Bronchial epithelial cell (primary cell): ENCODE data around the gene ARHGAP10. TPM values are rescaled to one million over a fixed set of nuclear protein-coding genes. Genes with fewer than 3 reads are reported as not detected.
"Not testable (repeated sequence)": the region's sequence is repeated elsewhere in the genome, so short reads cannot be mapped to it uniquely, and the experiment has no call there.

ENCODE experiments used
- DNase-seq: peaks from one replicate; pipeline ENCODE4 v3.0.0-alpha.2; 2010; ENCODE audit warnings: low read depth
- FAIRE-seq: peaks from 2 replicates; lab custom pipeline; 2011; peaks lifted over from hg19 to GRCh38; lab: Jason Lieb, UNC
- H3K27me3 ChIP-seq: 2 replicates; pipeline ENCODE4 v1.5.1; 2011; ENCODE audit warnings: low read length; ENCODE audit not compliant: control insufficient read depth, insufficient read depth
- H3K36me3 ChIP-seq: 2 replicates; pipeline ENCODE4 v1.5.1; 2011; ENCODE audit warnings: low read length; ENCODE audit not compliant: control insufficient read depth, insufficient read depth
- H3K4me3 ChIP-seq: 2 replicates; pipeline ENCODE4 v1.5.1; 2011; ENCODE audit warnings: mild to moderate bottlenecking, low read depth, low read length, control low read depth
- total RNA-seq: library from RNA; depleted of rRNA; stranded (reverse); fragments of >200 nt; gene quantifications from 2 replicates; pipeline ENCODE4 v1.2.1, GENCODE V29; 2014
- TF ChIP-seq, protein P1 (sequence below): IDR thresholded peaks from 2 replicates; pipeline ENCODE4 v1.5.1; 2011; ENCODE audit warnings: mild to moderate bottlenecking, moderate library complexity, low read length, control low read depth, inconsistent platforms; ENCODE audit not compliant: insufficient read depth, severe bottlenecking

Gene ARHGAP10
- total RNA-seq, 1 donor from 2014 or later: 8.4 TPM

DNA sequence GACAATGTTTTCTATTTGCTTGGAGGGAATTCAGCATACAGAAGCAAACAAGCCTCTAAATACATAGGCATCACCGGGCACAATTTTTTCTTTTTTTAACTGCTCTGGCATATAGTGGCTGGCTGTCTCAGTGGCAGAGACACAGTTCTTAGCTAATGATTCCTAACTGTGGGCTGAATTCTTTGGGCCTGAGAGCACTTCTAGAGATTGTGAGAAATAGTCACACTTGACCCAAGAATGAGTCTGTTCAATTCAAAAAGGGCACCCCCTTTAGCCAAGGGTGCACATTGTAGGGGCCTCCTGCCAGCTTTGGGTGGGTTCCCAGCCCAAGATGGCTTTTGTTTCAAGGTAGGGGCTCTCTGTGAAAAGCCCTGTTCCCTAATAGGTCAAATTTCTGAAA is 345.7 kb downstream of the ARHGAP10 start:
- DNase-seq (no peak), FAIRE-seq (no peak)
- H3K4me3 ChIP-seq: no peak overlapping the region
- TF ChIP-seq, protein P1, sequence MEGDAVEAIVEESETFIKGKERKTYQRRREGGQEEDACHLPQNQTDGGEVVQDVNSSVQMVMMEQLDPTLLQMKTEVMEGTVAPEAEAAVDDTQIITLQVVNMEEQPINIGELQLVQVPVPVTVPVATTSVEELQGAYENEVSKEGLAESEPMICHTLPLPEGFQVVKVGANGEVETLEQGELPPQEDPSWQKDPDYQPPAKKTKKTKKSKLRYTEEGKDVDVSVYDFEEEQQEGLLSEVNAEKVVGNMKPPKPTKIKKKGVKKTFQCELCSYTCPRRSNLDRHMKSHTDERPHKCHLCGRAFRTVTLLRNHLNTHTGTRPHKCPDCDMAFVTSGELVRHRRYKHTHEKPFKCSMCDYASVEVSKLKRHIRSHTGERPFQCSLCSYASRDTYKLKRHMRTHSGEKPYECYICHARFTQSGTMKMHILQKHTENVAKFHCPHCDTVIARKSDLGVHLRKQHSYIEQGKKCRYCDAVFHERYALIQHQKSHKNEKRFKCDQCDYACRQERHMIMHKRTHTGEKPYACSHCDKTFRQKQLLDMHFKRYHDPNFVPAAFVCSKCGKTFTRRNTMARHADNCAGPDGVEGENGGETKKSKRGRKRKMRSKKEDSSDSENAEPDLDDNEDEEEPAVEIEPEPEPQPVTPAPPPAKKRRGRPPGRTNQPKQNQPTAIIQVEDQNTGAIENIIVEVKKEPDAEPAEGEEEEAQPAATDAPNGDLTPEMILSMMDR: no peak
- H3K27me3 ChIP-seq: no peaks in the 10 kb centered on the region
- peaks cover 2% of the 10 kb centered on the region for H3K36me3 ChIP-seq

DNA sequence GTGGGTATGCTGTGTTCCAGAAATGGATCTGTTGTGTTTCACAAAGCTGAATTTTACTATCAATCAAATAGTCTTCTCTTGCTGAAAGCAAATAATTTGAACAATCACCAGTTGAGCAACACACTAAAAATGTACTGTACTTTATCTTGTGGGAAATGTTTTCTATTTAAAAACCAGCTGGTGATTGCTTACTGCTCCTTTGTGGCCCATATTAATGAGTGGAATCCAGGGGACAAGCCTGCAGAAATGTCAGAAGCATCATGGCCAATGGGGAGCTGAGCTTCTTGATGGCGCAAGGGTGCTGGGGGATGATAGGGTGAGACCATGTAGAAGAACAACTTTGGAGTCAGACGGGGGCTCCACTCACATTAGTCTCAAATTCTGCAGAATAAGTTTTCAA is 346.2 kb downstream of the ARHGAP10 start:
- Histone ChIP-seq H3K36me3 (no peaks in the 10 kb centered on the region), H3K27me3 (no peaks in the 10 kb centered on the region), H3K4me3 (no peak overlapping the region)
- DNase-seq (no peak), FAIRE-seq (no peak)
- TF ChIP-seq, protein P1: no peak

DNA sequence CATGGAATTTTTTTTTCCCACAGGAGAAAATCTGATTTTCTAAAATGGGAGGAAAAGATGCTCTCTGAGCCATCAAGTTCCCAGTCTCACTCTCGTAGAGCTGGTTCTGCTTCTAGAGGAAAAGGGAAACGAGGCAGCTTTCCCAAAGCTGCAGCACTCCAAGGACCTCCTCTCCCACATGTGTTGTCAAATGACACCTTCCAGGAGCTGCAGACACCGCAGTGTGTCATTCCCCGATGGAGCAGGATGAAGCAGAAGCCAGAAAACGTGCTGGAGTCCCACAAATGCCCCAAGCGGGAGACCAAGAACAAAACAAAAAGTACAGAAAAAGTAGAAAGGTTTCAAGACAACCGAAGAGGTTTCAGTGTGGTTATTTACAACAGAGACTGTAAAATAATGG is 348.1 kb downstream of the ARHGAP10 start:
- no peaks in the 10 kb centered on the region for H3K36me3 ChIP-seq
- H3K27me3 ChIP-seq: no peaks in the 10 kb centered on the region
- FAIRE-seq: no peak

DNA sequence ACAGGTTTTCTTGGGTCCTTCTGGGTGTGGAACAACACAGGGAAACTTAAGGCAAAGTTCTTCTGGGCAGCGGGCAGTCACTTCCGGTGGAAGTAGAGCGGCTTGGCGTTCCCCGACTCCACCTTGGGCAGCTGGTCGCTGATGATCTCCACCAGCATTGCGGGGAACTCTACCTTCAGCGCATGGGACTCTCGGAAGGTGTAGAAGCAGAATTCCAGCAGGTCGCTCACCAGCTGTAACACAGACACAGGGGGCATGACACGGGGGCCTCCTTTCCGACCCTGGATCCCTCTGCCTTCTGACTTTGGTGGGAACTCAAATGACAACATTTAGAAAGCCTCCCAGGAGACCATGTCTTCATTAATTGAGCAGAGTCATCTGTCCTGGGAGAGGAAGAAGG is 349.4 kb downstream of the ARHGAP10 start:
- Histone ChIP-seq H3K36me3 (no peaks in the 10 kb centered on the region), H3K27me3 (no peaks in the 10 kb centered on the region), H3K4me3 (no peak overlapping the region)
- no peak for FAIRE-seq
- TF ChIP-seq, protein P1: no peak
- DNase-seq: no peak

More for the DNA sequence above, 348.1 kb downstream of the ARHGAP10 start:
- H3K4me3 ChIP-seq: no peak overlapping the region
- TF ChIP-seq, protein P1: no peak
- no peak for DNase-seq

DNA sequence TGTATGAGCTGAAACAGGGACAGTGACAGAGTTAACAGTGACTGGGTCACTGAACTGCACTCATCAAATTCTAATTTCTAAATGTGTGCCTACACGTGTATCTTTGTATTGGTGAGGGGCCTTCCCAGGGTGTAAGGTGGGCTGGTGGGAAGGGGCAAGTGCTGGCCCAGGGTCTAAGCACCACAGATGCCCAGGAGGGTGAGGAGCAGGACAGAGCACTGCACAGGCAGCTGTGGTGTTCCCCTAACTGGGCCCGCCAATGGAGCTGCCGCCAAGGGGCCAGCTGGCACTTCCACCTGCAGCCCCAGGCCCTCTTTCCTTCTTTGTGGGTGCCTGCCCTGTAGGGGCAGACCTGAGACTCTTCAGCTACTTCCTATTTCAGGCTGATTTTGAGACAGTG is 349.9 kb downstream of the ARHGAP10 start:
- TF ChIP-seq, protein P1: no peak
- no peaks in the 10 kb centered on the region for H3K27me3 ChIP-seq
- no peaks in the 10 kb centered on the region for H3K36me3 ChIP-seq
- no peak for DNase-seq
- FAIRE-seq: no peak
- no peak overlapping the region for H3K4me3 ChIP-seq

DNA sequence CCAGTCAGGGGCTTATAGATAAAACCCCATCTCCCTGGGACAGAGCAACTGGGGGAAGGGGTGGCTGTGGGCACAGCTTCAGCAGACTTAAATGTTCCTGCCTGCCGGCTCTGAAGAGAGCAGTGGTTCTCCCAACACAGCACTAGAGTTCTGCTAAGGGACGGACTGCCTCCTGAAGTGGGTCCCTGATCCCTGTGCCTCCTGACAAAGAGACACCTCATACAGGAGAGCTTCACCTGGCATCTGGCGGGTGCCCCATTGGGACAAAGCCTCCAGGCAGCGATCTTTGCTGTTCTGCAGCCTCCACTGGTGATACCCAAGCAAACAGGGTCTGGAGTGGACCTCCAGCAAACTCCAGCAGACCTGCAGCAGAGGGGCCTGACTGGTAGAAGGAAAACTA is 351.2 kb downstream of the ARHGAP10 start:
- FAIRE-seq, DNase-seq, H3K4me3 ChIP-seq, H3K36me3 ChIP-seq, H3K27me3 ChIP-seq: not testable (repeated sequence)
